LHCN-M2 (cell line): ENCODE results near the gene ABLIM3. TPM values are rescaled to one million over a fixed set of nuclear protein-coding genes. Genes with fewer than 3 reads are reported as not detected.

Source experiments
- DNase-seq: peaks from one replicate; pipeline ENCODE4 v3.0.0-alpha.2; 2012; ENCODE audit warnings: low read depth
- total RNA-seq: library from RNA; depleted of rRNA; stranded (reverse); fragments of >200 nt; gene quantifications from 2 replicates; pipeline ENCODE4 v1.2.3, GENCODE V29; 2014

The ABLIM3 gene
- total RNA-seq, 1 experiment from 2014 or later, result 75.5 TPM

DNA sequence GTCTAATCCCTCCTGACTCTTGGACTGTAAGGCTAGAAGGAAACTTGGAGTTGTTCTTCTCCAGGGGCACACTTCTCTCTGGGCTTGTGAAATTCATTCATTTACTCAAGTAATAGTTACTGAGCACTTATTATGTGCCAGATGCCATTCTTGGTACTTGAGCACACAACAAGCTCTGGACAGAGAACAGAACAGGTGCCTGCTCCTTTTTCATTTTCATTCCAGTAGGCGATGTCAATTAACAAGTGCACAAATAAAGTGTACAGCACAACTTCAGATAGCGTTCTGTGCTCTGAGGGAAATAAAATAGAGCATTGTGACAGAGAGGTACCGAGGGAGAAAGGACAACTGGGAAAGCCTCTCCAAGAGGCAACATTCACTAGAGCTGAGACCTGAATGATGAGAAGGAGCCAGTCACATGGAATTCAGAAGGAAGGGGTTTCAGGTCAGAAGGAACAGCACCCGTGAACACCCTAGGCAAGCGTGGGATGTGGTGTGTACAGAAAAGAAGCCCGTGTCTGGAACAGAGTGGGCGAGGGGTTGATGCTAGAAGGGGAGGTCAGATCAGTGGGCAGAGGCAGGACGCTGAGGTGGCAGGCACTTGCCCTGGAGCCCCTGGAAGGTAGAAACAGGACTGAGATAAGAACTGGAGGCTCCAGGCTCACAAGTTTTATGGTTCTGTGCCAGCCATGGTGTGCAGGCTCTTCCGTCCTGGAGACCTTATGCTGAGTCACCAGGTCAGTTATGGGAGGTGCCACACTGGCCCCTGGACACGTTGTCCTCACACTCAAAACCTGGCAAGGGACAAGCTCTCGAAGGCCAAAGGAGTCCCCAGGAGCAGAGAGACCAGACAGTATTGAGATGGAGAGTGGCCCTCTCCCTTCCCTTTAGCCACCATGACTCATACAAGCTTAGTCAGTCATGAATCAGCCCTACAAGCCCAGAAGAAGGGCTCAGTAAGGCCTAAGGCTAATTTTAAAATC is 7.2 kb upstream of the ABLIM3 start:
- peak; percentile 95 for DNase-seq

DNA sequence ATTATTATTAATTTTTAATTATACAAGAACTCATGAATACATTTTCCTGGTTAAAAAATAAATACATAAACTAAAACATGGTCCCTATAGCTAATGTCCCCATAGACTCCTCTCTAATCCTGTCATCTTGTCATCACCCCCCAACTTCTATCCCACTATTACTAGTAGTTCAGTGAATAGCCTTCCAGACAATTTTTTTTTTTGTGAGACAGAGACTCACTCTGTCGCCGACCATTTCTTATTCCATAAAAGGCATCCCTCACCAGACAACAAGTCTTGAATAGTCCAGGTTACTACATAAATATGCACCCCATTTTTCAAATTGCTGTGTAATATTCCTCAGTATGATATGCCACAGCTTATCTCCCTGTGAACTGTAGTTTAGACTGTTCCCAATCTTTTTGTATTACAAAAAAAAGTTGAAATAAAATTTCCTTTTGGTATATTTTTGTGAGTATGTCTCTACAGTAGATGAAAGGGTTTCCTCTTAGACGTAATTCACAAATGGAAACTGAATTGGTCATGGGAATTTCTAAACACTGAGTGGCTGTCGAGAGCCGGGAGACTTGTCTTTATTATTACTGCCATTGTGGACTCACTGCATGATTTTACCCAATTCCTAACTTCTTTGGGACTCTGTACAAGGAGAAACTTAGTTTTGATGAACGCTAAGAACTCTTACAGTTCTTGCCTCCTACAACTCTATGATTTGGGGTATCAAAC is 6.4 kb upstream of the ABLIM3 start:
- DNase-seq, result peak; percentile 45

DNA sequence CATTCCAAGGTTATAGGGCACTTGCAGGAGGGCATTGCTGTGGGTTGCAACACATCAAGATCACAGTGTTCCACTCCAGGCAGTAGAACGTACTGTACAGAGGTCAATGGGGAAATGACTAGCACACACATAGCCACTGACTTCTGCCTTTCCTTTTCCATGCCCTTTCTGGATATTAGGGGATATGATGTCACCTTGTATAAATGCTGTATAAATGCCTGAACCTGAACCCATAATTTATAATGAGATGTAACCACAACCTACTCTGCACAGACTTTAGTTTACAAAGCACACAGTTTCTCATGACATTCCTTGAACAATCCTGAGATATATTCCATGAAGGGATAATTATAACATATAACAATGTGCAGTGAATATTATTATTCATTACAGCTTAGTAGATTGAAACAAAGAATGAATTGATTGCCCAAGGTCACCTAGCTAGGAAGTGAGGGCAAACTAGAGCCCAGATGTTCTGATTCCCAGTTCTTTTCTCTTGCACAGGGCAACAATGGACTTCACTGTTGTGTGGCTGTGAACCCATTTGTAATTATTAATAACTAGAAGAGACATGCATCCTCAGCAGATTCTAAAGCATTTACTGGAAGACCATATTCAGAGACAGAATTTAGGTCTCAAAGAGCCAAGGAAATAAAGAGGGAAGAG is 5.6 kb upstream of the ABLIM3 start:
- peak; percentile 89 for DNase-seq

DNA sequence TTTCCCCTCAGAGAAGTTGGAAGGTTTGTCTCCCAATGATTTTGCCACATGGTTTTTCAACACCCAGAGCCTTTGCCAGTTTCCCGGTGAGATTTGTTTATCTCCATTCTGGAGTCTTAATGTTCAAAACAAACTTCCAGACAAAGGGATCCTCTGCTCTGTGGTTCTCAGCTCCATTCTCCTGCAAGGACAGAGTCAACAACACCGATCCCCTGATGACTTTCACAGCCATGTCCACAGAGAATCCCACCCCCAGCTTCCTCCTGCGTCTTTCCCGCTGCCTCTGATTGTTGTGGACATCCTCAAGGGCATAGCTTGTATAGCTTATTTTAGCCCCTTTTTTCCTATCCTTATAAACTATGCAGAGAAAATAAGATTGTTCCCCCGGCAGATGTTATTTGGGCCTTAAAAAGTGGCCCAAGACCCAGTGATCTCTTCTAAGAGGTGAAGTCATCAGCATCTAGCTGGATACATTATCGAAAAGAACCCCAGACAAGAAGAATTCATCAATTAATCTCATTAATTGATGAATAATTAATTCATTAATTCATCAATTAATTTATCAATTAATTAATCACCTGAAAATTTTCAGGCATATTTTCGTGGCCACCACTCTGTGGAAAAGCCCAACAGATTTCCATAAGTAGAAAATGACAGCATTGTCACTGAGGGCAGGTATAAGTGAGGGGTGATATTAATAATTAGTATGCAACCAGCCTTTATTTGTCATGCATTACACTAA is 2.9 kb upstream of the ABLIM3 start:
- DNase-seq, result no peak

DNA sequence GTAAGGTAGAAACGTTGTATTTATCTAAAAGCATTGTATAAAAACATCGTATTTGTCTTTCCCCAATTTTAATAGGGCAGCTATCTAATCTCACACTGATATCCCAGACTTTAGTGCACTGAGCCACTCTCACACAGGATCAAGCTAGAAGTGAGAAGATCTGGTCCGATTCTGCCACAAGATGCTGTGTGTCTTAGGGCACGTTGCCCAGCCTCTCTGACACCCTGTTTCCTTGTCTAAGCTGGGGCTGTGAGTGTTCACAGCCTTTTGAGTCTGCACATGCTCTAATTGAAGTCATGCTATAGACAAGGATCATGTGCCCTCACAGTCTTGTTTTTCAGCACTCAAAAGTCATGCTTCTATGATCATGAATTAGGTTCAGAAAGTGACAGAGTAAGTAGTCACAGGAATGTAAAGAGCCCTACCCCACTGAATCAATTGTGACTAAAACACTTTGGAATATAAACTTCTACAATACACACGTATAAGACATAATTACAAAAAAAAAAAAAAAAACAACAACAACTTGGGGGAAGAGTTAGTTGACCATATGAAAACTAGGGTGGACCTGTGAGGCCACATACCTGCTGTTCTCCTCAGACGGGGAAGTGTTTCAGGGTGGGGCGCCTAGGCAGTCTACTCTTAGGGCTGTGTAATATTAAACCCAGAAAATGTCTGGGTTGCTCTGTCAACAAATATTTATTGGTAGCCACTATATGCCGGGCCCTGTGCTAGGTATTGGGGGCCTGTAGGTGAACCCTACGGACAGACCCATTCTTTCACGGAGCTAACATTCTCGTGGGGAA is 893 bp upstream of the ABLIM3 start:
- DNase-seq, result no peak

DNA sequence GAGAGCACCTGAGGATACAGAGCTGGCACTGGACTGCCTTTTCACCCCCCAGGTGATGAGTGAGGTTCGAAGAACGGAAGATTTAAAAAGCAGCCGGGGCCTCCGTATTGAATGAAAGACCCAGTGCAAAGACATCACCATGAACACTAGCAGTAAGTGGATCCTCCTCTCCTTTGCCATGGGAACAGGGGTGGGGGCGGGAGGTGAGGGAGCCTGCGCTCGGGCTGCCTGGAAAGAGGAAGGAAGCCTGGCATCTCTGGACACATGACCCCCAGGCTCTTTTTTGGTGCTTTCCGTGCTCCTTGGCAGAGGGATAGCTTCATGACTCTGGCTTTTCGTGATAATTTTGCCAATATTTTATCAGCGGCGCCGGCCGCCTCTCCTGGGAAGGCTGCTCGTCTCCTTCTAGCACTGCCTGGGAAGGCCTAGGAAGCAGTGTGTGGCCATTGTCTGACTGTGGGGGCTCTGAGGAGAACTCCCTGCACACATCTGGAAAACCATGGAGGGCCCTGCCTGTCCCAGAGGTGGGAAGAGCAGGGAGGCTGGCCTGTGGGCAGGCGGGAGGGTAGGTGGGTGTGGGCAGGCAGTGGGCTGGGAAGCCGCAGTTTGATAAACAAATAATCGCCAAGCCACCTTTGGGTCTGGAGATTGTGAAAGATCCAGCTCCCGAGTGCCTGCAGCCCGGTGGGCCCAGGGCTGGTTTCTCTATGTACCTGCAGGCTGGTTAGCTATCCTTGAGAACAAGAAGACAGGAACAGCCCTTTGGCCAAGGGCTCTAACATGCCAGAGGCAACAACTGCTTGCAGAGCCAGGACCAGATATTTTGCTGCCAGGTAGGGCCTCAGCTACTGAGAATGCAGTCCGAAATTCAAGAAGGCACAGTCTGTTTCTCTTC is 911 bp downstream of the ABLIM3 start:
- peak; percentile 43 for DNase-seq

DNA sequence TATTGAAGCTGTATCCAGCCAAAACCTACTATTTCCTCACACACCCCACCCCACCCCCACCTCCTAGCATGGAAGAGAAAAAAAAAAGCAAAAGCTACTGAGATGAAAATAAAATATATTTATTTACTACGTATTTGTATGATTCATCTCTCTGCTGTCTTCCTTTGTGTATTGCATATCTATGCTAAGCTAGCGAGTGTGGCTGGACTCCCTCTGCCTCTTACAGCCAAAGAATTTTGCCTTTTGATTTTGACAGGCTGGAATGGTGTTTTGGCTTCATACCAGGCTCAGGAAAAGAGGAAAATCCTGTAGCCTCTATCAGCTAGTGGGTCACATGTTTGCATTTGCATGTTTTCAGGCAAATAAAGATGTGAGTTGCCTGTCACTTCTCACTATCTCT is 2.2 kb downstream of the ABLIM3 start:
- peak; percentile 56 for DNase-seq

DNA sequence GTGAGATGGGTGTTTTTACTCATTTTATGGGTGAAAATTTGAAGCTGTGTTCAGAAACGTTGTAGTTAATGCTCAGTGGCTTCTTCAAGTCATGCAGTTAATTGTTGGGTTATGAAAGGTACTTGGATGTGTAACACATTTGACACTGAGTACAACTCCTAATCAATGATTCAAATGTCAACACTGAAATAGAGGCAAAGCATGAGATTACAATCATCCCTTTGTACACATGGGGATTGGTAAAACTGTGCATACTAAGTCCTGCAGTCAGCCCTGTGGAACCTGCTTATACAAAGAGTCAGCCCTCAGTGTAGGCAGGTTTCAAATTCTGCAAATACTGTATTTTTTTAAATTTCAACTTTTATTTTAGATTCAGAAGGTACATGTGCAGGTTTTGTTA is 3.3 kb downstream of the ABLIM3 start:
- no peak for DNase-seq

DNA sequence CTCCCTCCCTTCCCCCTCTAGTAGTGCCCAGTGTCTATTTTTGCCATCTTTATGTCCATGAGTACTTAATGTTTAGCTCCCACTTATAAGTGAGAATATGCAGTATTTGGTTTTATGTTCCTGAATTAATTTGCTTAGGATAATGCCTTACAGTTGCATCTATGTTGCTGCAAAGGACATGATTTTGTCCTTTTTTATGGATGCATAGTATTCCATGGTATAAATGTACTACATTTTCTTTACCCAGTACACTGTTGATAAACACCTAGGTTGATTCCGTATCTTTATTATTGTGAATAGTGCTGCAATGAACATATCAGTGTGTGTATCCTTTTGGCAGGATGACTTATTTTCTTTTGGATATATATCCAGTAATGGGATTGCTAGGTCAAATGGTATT is 3.8 kb downstream of the ABLIM3 start:
- no peak for DNase-seq

DNA sequence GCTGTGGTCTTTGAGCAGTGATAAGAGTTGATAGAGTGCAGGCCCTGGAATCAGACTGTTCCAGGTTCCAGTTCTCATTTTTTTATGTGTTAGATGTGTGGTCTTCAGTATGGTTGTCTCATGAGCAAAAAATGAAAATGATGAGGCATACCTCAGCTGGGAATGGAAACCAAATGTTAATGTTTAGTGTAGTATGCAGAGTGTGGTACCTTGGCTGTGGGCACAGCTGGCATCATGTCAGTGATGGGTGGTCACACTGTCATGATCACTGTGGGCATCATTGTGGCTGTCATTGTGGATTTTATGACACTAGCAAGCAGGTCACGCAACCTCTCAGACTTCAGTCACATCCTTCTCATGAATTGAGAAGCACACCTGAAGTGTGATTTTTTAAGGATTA is 6.4 kb downstream of the ABLIM3 start:
- no peak for DNase-seq

DNA sequence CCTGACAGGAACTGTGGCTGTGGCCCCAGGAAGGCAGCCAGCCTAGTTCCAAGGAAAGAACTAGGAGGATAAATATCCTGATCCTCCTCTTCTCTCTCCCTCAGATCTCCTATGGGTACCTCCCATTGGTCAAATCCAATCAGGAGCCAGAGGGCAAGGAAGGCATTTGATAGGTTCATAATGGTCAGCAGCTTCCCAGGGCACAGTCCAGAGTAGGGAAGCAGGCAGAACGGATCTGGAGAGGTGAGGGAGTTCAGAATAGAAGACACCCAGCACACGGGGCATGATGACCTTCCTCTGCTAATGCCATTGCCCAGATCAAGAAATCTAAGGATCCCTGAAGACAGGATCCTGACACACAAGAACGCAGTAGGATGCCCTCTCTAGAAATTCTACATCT is 8.6 kb downstream of the ABLIM3 start:
- no peak for DNase-seq

DNA sequence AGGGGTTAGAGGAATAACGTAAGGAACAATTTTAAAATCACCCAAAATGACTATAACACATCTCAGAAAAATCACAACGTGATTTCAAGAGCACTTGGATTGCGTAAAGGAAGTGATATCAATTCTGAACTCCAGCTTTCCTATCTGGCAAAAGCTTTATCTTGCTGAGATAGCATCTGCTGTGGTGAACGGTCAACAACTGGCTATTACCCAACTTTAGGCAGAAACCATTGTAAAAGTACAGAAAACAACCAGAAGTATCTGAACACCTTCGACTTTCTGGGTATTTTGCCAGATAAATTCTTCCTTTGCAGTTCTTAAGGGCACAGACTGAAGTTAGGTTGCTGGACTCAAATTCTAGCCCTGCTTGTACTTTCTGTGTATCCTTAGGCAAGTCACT is 9.2 kb downstream of the ABLIM3 start:
- DNase-seq, result no peak

DNA sequence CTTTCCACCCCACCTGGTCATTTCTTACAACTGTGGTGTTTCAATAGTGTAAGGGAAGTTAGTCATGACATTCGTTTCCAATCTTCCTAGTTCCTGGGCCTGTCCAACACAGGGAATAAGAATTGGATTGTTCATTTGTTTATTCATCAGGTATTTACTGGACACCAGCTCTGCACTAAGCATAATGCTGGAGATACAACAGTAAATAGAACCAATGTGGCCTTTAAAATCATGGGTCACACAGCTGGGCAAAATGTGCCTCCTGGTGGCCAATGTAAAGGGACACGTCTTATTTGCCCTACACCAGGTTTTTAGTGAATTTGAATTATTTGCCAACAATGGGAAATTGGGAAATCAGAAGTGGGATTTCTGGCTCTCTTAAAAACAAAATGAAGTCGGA is 10.4 kb downstream of the ABLIM3 start:
- DNase-seq, result no peak

DNA sequence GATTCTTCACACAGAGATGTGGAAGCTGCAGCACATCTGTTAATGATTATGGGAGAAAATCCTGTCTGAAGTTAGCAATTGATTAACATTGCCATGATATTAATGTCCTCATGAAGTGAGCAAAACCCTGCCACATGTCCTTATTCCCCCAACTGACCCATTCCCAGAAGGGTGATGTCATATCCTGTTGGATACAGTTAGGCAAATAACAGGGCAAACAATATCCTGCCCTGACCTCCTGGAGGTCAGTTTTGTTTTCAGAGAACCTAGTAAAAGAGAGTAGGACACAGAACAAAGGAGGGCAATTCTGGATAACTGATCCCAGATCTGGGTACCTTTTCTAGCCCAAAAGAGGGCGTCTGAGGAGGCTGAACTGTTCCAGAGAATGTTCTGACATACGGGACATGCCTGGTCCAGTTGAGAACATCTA is 11.0 kb downstream of the ABLIM3 start:
- DNase-seq, result peak; percentile 69

DNA sequence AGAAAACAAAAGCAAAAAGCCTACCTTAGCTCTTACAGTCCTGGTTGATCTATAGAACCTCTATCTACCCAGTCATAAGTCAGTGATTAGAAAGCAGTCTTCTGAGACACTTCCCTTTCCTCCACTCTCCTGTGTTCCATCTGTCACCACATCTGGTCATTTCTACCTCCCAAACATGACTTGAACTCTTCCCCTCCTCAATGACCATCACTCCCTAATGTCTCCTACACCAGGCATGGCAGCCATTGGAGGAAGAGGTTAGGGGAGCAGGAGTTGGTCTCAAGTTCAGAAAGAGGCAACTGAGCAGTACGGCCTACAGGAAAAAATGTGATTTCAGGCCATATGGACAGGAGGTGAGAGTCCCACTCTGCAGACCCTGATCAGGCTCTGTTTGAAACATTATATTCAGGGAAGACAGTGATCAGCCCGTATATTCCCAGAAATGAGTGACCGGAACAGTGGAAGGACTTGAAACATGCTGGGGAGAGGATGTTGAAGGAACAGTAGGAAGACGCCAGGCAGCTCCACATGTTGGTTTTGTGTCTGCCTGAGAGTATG is 12.0 kb downstream of the ABLIM3 start:
- DNase-seq, result no peak

DNA sequence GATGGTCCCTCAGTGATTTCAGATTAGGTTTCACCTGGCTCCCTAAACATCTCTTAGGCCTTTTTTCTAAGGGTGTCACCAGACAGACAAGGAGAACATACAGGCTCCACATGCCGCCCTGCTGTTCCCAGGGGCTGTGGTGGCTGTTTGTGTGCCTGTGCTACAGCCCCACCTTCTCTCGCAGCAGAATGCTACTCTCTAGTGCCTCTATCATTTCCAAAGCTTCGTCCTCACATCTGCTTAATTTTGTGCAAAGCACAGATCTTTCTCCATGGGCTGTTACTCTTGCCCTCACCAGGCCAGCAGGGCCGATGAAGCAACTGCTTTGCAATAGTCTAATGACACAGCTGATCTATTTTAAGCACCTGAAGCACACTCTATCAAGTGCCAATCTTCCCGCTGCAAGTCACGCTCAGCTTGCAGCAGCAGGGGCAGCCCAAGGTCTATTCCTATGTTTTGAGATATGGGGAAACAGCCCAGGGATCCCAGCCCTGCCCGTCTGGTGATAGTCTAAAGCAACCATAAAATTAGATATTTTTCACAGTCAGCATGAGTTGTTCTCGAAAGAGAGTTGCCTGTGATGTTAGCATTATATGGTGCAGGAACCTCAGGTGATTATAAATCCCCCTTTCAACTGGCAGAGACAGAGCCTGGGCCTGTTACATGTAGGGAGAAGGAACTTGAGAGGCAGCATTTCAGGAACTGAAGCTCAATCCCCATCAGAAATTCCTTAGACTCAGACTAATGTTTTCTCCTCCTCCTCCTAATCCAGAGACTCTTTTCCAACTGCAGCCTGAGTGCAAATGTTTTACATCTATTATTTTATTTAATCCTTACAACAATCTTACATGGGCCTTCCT is 12.7 kb downstream of the ABLIM3 start:
- peak; percentile 75 for DNase-seq

DNA sequence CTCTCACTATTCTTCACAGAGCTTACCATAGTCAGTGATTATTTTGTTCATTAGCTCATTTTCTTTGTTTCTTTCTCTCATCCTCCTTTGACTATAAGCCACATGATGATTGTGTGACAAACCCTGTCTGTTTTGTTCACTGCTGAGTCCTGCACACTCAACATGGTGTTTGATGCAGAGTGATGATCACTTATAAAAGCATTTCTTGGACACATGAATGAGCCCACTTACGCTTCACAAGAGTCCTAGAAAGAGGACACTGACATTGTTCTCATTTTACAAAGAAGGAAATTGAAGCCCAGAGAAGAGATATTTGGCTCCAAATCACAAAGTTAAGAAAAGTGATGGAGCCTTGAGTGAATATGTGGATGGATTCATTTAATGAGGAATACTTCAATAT is 13.4 kb downstream of the ABLIM3 start:
- DNase-seq, result no peak

DNA sequence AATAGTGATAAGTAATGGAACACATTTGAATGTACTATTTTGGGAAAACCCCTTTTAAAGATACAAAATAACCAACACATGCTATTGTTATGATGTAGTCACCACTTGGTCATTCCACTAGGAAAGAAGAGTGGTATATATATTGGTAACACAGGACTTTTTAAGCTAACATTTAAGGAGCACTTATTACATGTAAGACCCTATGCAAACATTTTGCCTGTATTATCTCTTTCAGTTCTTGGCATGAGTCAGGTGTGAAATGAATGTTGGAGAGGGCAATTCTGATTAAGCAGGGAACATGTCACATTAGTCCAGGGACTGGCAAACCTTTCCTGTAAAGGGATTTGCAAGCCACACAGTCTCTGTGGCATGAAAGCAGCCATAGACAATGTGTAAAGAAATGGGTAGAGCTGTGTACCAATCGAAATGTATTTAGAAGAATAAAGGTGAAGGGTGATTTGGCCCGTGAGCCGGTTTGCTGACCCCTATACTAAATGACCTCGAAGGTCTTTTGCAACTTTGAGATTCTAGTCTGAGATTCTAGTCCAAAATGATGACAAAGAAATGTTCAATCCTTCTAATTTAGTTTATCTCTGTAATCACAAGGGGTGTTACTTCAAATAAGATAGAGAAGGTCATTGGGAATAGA is 15.3 kb downstream of the ABLIM3 start:
- no peak for DNase-seq
